ENCODE data around the gene VOPP1.

Gene VOPP1

GRCh38 chr7:55554038-55554437, 18.3 kb downstream of the VOPP1 start:
- no peak for DNase-seq (ENCODE audit: low read depth)

GRCh38 chr7:55553024-55553345, 19.3 kb downstream of the VOPP1 start:
- DNase-seq (ENCODE audit: low read depth), result no peak

GRCh38 chr7:55552320-55553023, 19.8 kb downstream of the VOPP1 start:
- DNase-seq (ENCODE audit: low read depth), result peak; percentile 89

GRCh38 chr7:55550841-55551537, 21.3 kb downstream of the VOPP1 start:
- no peak for DNase-seq (ENCODE audit: low read depth)

GRCh38 chr7:55550010-55550663, 22.2 kb downstream of the VOPP1 start:
- DNase-seq (ENCODE audit: low read depth), result no peak

GRCh38 chr7:55549457-55549856, 22.8 kb downstream of the VOPP1 start:
- no peak for DNase-seq (ENCODE audit: low read depth)

GRCh38 chr7:55548295-55548731, 24.0 kb downstream of the VOPP1 start:
- no peak for DNase-seq (ENCODE audit: low read depth)

- no peak for DNase-seq (ENCODE audit: low read depth)
Measured at GRCh38 chr7:55546814-55547213, 25.5 kb downstream of the VOPP1 start.

GRCh38 chr7:55545496-55545895, 26.8 kb downstream of the VOPP1 start:
- peak; percentile 55 for DNase-seq (ENCODE audit: low read depth)

- DNase-seq (ENCODE audit: low read depth), result no peak
Measured at GRCh38 chr7:55540226-55540858, 32.0 kb downstream of the VOPP1 start.

- no peak for DNase-seq (ENCODE audit: low read depth)
Measured at GRCh38 chr7:55539380-55539779, 32.9 kb downstream of the VOPP1 start.

- DNase-seq (ENCODE audit: low read depth), result peak; percentile 91
Measured at GRCh38 chr7:55538538-55538937, 33.8 kb downstream of the VOPP1 start.

GRCh38 chr7:55537458-55537990, 34.8 kb downstream of the VOPP1 start:
- no peak for DNase-seq (ENCODE audit: low read depth)

GRCh38 chr7:55536619-55537457, 35.5 kb downstream of the VOPP1 start:
- no peak for DNase-seq (ENCODE audit: low read depth)

GRCh38 chr7:55535617-55536016, 36.7 kb downstream of the VOPP1 start:
- DNase-seq (ENCODE audit: low read depth), result no peak

GRCh38 chr7:55534916-55535590, 37.2 kb downstream of the VOPP1 start:
- no peak for DNase-seq (ENCODE audit: low read depth)

GRCh38 chr7:55534262-55534915, 37.9 kb downstream of the VOPP1 start:
- DNase-seq (ENCODE audit: low read depth), result peak; percentile 20

GRCh38 chr7:55533729-55534080, 38.6 kb downstream of the VOPP1 start:
- DNase-seq (ENCODE audit: low read depth), result no peak

GRCh38 chr7:55533050-55533728, 39.1 kb downstream of the VOPP1 start:
- no peak for DNase-seq (ENCODE audit: low read depth)
